ENCODE results near the gene CES2. TPM values are rescaled to one million over a fixed set of nuclear protein-coding genes. Genes with fewer than 3 reads are reported as not detected.
"Not testable (repeated sequence)": the region's sequence is repeated elsewhere in the genome, so short reads cannot be mapped to it uniquely, and the experiment has no call there.

The CES2 gene
- total RNA-seq, 1 experiment from 2014 or later, result 45.5 TPM

DNA sequence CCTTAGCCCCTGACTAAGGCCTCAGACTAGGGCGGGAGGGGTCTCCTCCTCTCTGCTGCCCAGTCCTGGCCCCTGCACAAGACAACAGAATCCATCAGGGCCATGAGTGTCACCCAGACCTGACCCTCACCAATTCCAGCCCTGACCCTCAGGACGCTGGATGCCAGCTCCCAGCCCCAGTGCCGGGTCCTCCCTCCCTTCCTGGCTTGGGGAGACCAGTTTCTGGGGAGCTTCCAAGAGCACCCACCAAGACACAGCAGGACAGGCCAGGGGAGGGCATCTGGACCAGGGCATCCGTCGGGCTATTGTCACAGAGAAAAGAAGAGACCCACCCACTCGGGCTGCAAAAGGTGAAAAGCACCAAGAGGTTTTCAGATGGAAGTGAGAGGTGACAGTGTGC is 38.4 kb downstream of the CES2 start:
- POLR2A ChIA-PET, result no interaction called here
- no peaks in the 10 kb centered on the region for H3K9me3 Mint-ChIP-seq (ENCODE audit: unreplicated experiment)
- TF ChIP-seq, protein P1, sequence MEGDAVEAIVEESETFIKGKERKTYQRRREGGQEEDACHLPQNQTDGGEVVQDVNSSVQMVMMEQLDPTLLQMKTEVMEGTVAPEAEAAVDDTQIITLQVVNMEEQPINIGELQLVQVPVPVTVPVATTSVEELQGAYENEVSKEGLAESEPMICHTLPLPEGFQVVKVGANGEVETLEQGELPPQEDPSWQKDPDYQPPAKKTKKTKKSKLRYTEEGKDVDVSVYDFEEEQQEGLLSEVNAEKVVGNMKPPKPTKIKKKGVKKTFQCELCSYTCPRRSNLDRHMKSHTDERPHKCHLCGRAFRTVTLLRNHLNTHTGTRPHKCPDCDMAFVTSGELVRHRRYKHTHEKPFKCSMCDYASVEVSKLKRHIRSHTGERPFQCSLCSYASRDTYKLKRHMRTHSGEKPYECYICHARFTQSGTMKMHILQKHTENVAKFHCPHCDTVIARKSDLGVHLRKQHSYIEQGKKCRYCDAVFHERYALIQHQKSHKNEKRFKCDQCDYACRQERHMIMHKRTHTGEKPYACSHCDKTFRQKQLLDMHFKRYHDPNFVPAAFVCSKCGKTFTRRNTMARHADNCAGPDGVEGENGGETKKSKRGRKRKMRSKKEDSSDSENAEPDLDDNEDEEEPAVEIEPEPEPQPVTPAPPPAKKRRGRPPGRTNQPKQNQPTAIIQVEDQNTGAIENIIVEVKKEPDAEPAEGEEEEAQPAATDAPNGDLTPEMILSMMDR (IDR thresholded peaks at IDR 0.05; ENCODE audit: insufficient read depth in 1 of 2, low read depth in 1 of 2, low read length in 1 of 2, severe bottlenecking in 1 of 2, unreplicated experiment in 1 of 2), result no peak
- no peak overlapping the region for H3K27ac Mint-ChIP-seq (ENCODE audit: unreplicated experiment)
- BruUV-seq (replicated peaks), result no TSS peak
- H3K4me1 Mint-ChIP-seq (ENCODE audit: low read depth, unreplicated experiment), result no peaks in the 10 kb centered on the region
- H3K4me1 ChIP-seq, result no peaks in the 10 kb centered on the region
- intact Hi-C loops (cut with micrococcal nuclease; ENCODE audit: unreplicated experiment), result no loop called here
- peaks cover 5% of the 10 kb centered on the region for H3K36me3 Mint-ChIP-seq (ENCODE audit: insufficient read depth, unreplicated experiment)
- H3K4me3 ChIP-seq (ENCODE audit: low read depth, low read length), result no peak overlapping the region
- H3K4me3 Mint-ChIP-seq (ENCODE audit: unreplicated experiment), result no peak overlapping the region
- H3K27me3 Mint-ChIP-seq (ENCODE audit: insufficient read depth, unreplicated experiment), result no peaks in the 10 kb centered on the region
- H3K36me3 ChIP-seq (ENCODE audit: control insufficient read depth, insufficient read depth, low read length), result no peaks in the 10 kb centered on the region
- H3K27me3 ChIP-seq (replicated peaks; ENCODE audit: control insufficient read depth, insufficient read depth, low read length), result no peaks in the 10 kb centered on the region
- no peaks in the 10 kb centered on the region for H3K9me3 ChIP-seq
- DNase-seq, result no peak
- CTCF ChIA-PET, result no interaction called here

DNA sequence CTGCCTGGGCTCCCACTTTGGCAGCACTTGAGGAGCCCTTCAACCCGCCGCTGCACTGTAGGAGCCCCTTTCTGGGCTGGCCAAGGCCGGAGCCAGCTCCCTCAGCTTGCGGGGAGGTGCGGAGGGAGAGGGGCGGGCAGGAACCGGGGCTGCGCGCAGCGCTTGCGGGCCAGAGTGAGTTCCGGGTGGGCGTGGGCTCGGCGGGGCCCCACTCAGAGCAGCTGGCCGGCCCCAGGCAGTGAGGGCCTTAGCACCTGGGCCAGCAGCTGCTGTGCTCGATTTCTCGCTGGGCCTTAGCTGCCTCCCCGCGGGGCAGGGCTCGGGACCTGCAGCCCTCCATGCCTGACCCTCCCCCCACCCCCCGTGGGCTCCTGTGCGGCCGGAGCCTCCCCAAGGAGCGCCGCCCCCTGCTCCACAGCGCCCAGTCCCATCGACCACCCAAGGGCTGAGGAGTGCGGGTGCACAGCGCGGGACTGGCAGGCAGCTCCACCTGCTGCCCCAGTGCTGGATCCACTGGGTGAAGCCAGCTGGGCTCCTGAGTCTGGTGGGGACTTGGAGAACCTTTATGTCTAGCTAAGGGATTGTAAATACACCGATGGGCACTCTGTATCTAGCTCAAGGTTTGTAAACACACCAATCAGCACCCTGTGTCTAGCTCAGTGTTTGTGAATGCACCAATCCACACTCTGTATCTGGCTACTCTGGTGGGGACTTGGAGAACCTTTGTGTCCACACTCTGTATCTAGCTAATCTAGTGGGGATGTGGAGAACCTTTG is 39.0 kb downstream of the CES2 start:
- H3K36me3 ChIP-seq (ENCODE audit: control insufficient read depth, insufficient read depth, low read length); BruUV-seq (replicated peaks); DNase-seq; H3K27me3 ChIP-seq (replicated peaks; ENCODE audit: control insufficient read depth, insufficient read depth, low read length); H3K27ac Mint-ChIP-seq (ENCODE audit: unreplicated experiment); H3K36me3 Mint-ChIP-seq (ENCODE audit: insufficient read depth, unreplicated experiment); intact Hi-C loops (cut with micrococcal nuclease; ENCODE audit: unreplicated experiment); H3K9me3 ChIP-seq; H3K4me1 ChIP-seq; H3K27me3 Mint-ChIP-seq (ENCODE audit: insufficient read depth, unreplicated experiment); H3K4me3 ChIP-seq (ENCODE audit: low read depth, low read length); POLR2A ChIA-PET; H3K4me3 Mint-ChIP-seq (ENCODE audit: unreplicated experiment); H3K9me3 Mint-ChIP-seq (ENCODE audit: unreplicated experiment); H3K4me1 Mint-ChIP-seq (ENCODE audit: low read depth, unreplicated experiment): not testable (repeated sequence)
- CTCF ChIA-PET, result interaction anchor here (0.9 to 1.1 kb wide), 3 partner anchors 43 to 129 kb away, joined by 3 to 4 read pairs (median 3); no protein-coding TSS in a partner anchor

DNA sequence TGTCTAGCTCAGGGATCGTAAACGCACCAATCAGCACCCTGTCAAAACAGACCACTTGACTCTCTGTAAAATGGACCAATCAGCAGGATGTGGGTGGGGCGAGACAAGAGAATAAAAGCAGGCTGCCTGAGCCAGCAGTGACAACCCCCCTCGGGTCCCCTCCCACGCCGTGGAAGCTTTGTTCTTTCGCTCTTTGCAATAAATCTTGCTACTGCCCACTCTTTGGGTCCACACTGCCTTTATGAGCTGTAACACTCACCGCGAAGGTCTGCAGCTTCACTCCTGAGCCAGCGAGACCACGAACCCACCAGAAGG is 39.6 kb downstream of the CES2 start:
- H3K4me3 ChIP-seq (ENCODE audit: low read depth, low read length); H3K9me3 ChIP-seq; H3K4me1 ChIP-seq; BruUV-seq (replicated peaks); H3K36me3 Mint-ChIP-seq (ENCODE audit: insufficient read depth, unreplicated experiment); POLR2A ChIA-PET; H3K27me3 ChIP-seq (replicated peaks; ENCODE audit: control insufficient read depth, insufficient read depth, low read length); intact Hi-C loops (cut with micrococcal nuclease; ENCODE audit: unreplicated experiment); H3K27ac Mint-ChIP-seq (ENCODE audit: unreplicated experiment); H3K27me3 Mint-ChIP-seq (ENCODE audit: insufficient read depth, unreplicated experiment); H3K9me3 Mint-ChIP-seq (ENCODE audit: unreplicated experiment); DNase-seq; H3K4me1 Mint-ChIP-seq (ENCODE audit: low read depth, unreplicated experiment); H3K36me3 ChIP-seq (ENCODE audit: control insufficient read depth, insufficient read depth, low read length); H3K4me3 Mint-ChIP-seq (ENCODE audit: unreplicated experiment): not testable (repeated sequence)
- CTCF ChIA-PET, result interaction anchor here (0.9 to 1.1 kb wide), 3 partner anchors 43 to 129 kb away, joined by 3 to 4 read pairs (median 3); no protein-coding TSS in a partner anchor

DNA sequence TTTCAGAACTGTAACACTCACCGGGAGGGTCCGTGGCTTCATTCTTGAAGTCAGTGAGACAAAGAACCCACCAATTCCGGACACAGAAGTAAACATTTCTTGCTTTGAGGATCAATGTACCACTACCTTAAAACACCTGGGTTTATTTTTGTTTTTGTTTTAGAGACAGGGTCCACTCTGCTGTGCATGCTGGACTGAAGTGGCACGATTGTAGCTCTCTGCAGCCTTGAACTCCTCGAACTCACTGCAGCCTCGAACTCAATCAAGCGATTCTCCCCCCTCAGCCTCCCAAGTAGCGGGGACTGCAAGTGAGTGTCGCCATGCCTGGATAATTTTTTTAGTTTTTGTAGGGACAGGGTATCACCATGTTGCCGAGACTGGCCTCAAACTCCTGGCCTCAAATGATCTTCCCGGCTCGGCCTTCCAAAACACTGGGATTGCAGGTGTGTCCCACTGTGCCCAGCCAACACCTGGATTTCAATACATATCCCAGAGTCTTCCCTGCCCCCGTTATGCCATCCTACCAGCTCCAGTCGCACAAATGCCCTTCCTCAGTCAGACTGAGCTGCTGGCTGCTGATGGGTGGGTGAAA is 40.1 kb downstream of the CES2 start:
- Mint-ChIP-seq H3K4me1 (ENCODE audit: low read depth, unreplicated experiment) (no peaks in the 10 kb centered on the region), H3K27ac (ENCODE audit: unreplicated experiment) (no peak overlapping the region), H3K27me3 (ENCODE audit: insufficient read depth, unreplicated experiment) (no peaks in the 10 kb centered on the region), H3K36me3 (ENCODE audit: insufficient read depth, unreplicated experiment) (peaks cover 5% of the 10 kb centered on the region), H3K9me3 (ENCODE audit: unreplicated experiment) (no peaks in the 10 kb centered on the region), H3K4me3 (ENCODE audit: unreplicated experiment) (no peak overlapping the region)
- Histone ChIP-seq H3K9me3 (no peaks in the 10 kb centered on the region), H3K4me1 (no peaks in the 10 kb centered on the region), H3K36me3 (ENCODE audit: control insufficient read depth, insufficient read depth, low read length) (no peaks in the 10 kb centered on the region), H3K4me3 (ENCODE audit: low read depth, low read length) (no peak overlapping the region), H3K27me3 (replicated peaks; ENCODE audit: control insufficient read depth, insufficient read depth, low read length) (no peaks in the 10 kb centered on the region)
- TF ChIP-seq, protein P1 (IDR thresholded peaks at IDR 0.05; ENCODE audit: insufficient read depth in 1 of 2, low read depth in 1 of 2, low read length in 1 of 2, severe bottlenecking in 1 of 2, unreplicated experiment in 1 of 2), result no peak
- ChIA-PET POLR2A (no interaction called here), CTCF (interaction anchor here (1.0 to 1.4 kb wide), 3 partner anchors 42 to 128 kb away, joined by 3 to 4 read pairs (median 3); no protein-coding TSS in a partner anchor)
- intact Hi-C loops (cut with micrococcal nuclease; ENCODE audit: unreplicated experiment), result no loop called here
- no peak for DNase-seq
- BruUV-seq (replicated peaks), result no TSS peak

Measured in Caco-2 (cell line).